Measurements from ENCODE around the gene AMACR. TPM values are rescaled to one million over a fixed set of nuclear protein-coding genes. Genes with fewer than 3 reads are reported as not detected.

The AMACR gene
- total and polyA plus RNA-seq, 2 of the 8 experiments (the other 6 are each of a cell fraction or from before 2014, with no cell fraction given) = 9.1 to 12.6 TPM

- H3K27me3 ChIP-seq (replicated peaks in 1 of 4; ENCODE audit: control insufficient read depth in 3 of 4, extremely low read depth in 1 of 4, insufficient read depth in 3 of 4, low read length in 3 of 4) = no peaks in the 10 kb centered on the region
- no peak overlapping the region for H2AK5ac ChIP-seq (ENCODE audit: low read depth, low read length)
- no peaks in the 10 kb centered on the region for H3K79me2 ChIP-seq (ENCODE audit: control insufficient read depth in 1 of 2, insufficient read depth in 2 of 2, low read length in 2 of 2)
- no peaks in the 10 kb centered on the region for H3K9me3 ChIP-seq (ENCODE audit: insufficient read depth in 2 of 2, low read depth in 1 of 2, low read length in 1 of 2)
- H3K23ac ChIP-seq (ENCODE audit: insufficient read length) = no peak overlapping the region
- DNase-seq (ENCODE audit: low read depth in 1 of 2, low spot score in 2 of 2) = no peak
- H2BK20ac ChIP-seq (ENCODE audit: low read length) = no peak overlapping the region
- CTCF ChIA-PET (ENCODE audit: partially characterized antibody) = interaction anchor here (0.9 to 3.6 kb wide), 10 partner anchors 14 to 699 kb away, joined by 3 to 22 read pairs (median 6); partner anchors contain the start of gene RXFP3
- no peak overlapping the region for H3K4ac ChIP-seq (replicated peaks; ENCODE audit: insufficient read length, low read depth, low read length)
- no peak overlapping the region for H4K91ac ChIP-seq (replicated peaks; ENCODE audit: insufficient read length, low read length)
- no peak overlapping the region for H4K5ac ChIP-seq (ENCODE audit: insufficient read length, low read depth, low read length)
- no peaks in the 10 kb centered on the region for H3K4me1 ChIP-seq (replicated peaks in 1 of 4; ENCODE audit: control insufficient read depth in 3 of 4, insufficient read depth in 4 of 4, low read length in 3 of 4)
- H3K79me1 ChIP-seq (ENCODE audit: low read depth, low read length) = no peaks in the 10 kb centered on the region
- H2BK5ac ChIP-seq (ENCODE audit: low read depth, low read length) = no peak overlapping the region
- H3K27ac ChIP-seq (ENCODE audit: low read depth, low read length) = no peak overlapping the region
- H3K23me2 ChIP-seq (ENCODE audit: low read depth, low read length) = peaks cover 2% of the 10 kb centered on the region; the same call in 1 of the 2 replicates
- H3K14ac ChIP-seq (ENCODE audit: insufficient read length) = no peak overlapping the region
- H4K8ac ChIP-seq (ENCODE audit: extremely low read depth, insufficient read depth, low read length) = no peak overlapping the region
- no peak for FAIRE-seq
- WGBS, 2 experiments (ENCODE audit: extremely low coverage in 1 of 2, insufficient coverage in 1 of 2, insufficient read length in 1 of 2, insufficient replicate concordance in 2 of 2, low coverage in 1 of 2, low lambda C conversion rate in 2 of 2, missing lambda C conversion rate in 1 of 2) = 92% methylated on average over 2 of the region's 2 CpGs; no CpG with 5 or more reads in 1 of the 2 experiments
- H2AFZ ChIP-seq (ENCODE audit: low read length) = no peak overlapping the region
- H2BK15ac ChIP-seq (ENCODE audit: low read length) = no peak overlapping the region
- H3K4me3 ChIP-seq (ENCODE audit: extremely low read depth in 1 of 4, insufficient read depth in 2 of 4, low read depth in 3 of 4, low read length in 4 of 4) = no peak overlapping the region
- POLR2A ChIA-PET (ENCODE audit: partially characterized antibody) = interaction anchor here (1.5 kb wide), 1 partner anchor 11 kb away, joined by 4 read pairs; no protein-coding TSS in a partner anchor
- no peak overlapping the region for H3K56ac ChIP-seq (replicated peaks; ENCODE audit: insufficient read length, low read depth, low read length)
- no peak overlapping the region for H3K4me2 ChIP-seq (ENCODE audit: insufficient read depth in 1 of 2, low read depth in 2 of 2, low read length in 2 of 2)
- no peak overlapping the region for H2BK120ac ChIP-seq (replicated peaks; ENCODE audit: low read depth, low read length)
- H3K9ac ChIP-seq (replicated peaks in 1 of 4; ENCODE audit: extremely low read depth in 1 of 4, low read depth in 3 of 4, low read length in 3 of 4) = no peak overlapping the region
- H3K18ac ChIP-seq (ENCODE audit: extremely low read depth, low read length) = no peak overlapping the region
- peaks cover 0 to 4% (median 0%) of the 10 kb centered on the region in 4 experiments; a peak in 1 of 8 replicates for H3K36me3 ChIP-seq (ENCODE audit: control insufficient read depth in 2 of 4, insufficient read depth in 4 of 4, low read length in 3 of 4)
- no peaks in the 10 kb centered on the region for H4K20me1 ChIP-seq (replicated peaks in 1 of 2; ENCODE audit: control insufficient read depth in 1 of 2, insufficient read depth in 2 of 2, low read length in 2 of 2)
- H2BK12ac ChIP-seq (ENCODE audit: low read depth, low read length) = no peak overlapping the region
- TF ChIP-seq USF2 (IDR thresholded peaks at IDR 0.05; ENCODE audit: low read length) (no peak), SRF (IDR thresholded peaks at IDR 0.05; ENCODE audit: low read depth, low read length) (no peak), KDM5A (IDR thresholded peaks at IDR 0.05; ENCODE audit: low read length) (no peak), EP300 (IDR thresholded peaks at IDR 0.05; ENCODE audit: borderline replicate concordance in 1 of 2, low read depth in 2 of 2, low read length in 2 of 2) (no peak), JUND (IDR thresholded peaks at IDR 0.05; ENCODE audit: low read length) (no peak), GABPA (IDR thresholded peaks at IDR 0.05; ENCODE audit: borderline replicate concordance, insufficient read depth, low read length) (no peak), BCL11A (IDR thresholded peaks at IDR 0.05; ENCODE audit: low read depth in 2 of 2, low read length in 2 of 2) (no peak), TBP (IDR thresholded peaks at IDR 0.05; ENCODE audit: low read depth, low read length) (no peak), NANOG (IDR thresholded peaks at IDR 0.05; ENCODE audit: insufficient read depth, low read depth, low read length, poor library complexity, severe bottlenecking) (no peak), RNF2 (IDR thresholded peaks at IDR 0.05; ENCODE audit: borderline replicate concordance, low read depth, low read length, missing control alignments, poor library complexity, severe bottlenecking) (no peak), SIX5 (IDR thresholded peaks at IDR 0.05; ENCODE audit: low read depth, low read length) (no peak), ASH2L (IDR thresholded peaks at IDR 0.05; ENCODE audit: low read length) (no peak), SIRT6 (IDR thresholded peaks at IDR 0.05; ENCODE audit: low read length) (no peak)
These were observed 12.0 kb downstream of the AMACR start for GRCh38 chr5:33995865-33996264.

All from H1 (cell line).